HepG2 (cell line): ENCODE data around the gene SYAP1. TPM values are rescaled to one million over a fixed set of nuclear protein-coding genes. Genes with fewer than 3 reads are reported as not detected.

ENCODE experiments used
- ATAC-seq: fragments of 200-7000 bp; cut with Tn5 transposase; 3 replicates; pipeline ENCODE4 v1.9.1; 2020; ENCODE audit warnings: mild to moderate bottlenecking, moderate library complexity
- BruUV-seq: library from RNA; stranded (reverse); fragments of 400-500 nt; replicated peaks from 2 replicates; lab custom pipeline; 2021; lab: Mats Ljungman, UMichigan
- CTCF ChIA-PET: fragments of 300-600 bp; formaldehyde crosslinking; extraction: SDS; loops from one replicate; lab custom pipeline; 2021; ENCODE audit warnings: low total read pairs, inconsistent platforms, low intra/inter-chr PET ratio; lab: Yijun Ruan, JAX
- POLR2A ChIA-PET: fragments of 350-600 bp; sonication (Branson Sonifier 250); formaldehyde crosslinking; loops from one replicate; lab custom pipeline; 2020; ENCODE audit warnings: antibody characterized with exemption, inconsistent platforms; lab: Yijun Ruan, JAX
- DNase-seq: peaks from one replicate; pipeline ENCODE4 v3.0.0-alpha.2; 2015; ENCODE audit warnings: low spot score
- FAIRE-seq: peaks from 3 replicates; lab custom pipeline; 2011; peaks lifted over from hg19 to GRCh38; lab: Jason Lieb, UNC
- H2AFZ ChIP-seq: one replicate; pipeline ENCODE4 v1.6.1; 2011; ENCODE audit warnings: low read length, inconsistent platforms
- H3K27ac ChIP-seq: fragments of 300-600 bp; 3 replicates; pipeline ENCODE4 v1.8.0; 2011; ENCODE audit warnings: mixed run types, mild to moderate bottlenecking, mixed read lengths, low read length, inconsistent platforms; ENCODE audit not compliant: insufficient read depth; ENCODE audit errors: extremely low read length
- H3K27me3 ChIP-seq, 2 experiments: fragments of 200-600 bp in 1 of 2; 2 replicates in 1 of 2; 3 replicates in 1 of 2; pipeline versions ENCODE4 v1.6.0 to v1.8.0; 2011; ENCODE audit warnings: low read length in 2 of 2, mild to moderate bottlenecking in 2 of 2, moderate library complexity in 2 of 2, inconsistent platforms in 1 of 2; ENCODE audit not compliant: insufficient read depth in 2 of 2, control insufficient read depth in 1 of 2
- H3K36me3 ChIP-seq, 2 experiments: fragments of 200-600 bp in 1 of 2; replicated peaks in 1 of 2; 2 replicates in 1 of 2; 3 replicates in 1 of 2; pipeline versions ENCODE4 v1.5.1 to v1.8.0; 2011; ENCODE audit warnings: low read length in 2 of 2, inconsistent platforms in 1 of 2; ENCODE audit not compliant: insufficient read depth in 2 of 2, control insufficient read depth in 1 of 2
- H3K4me1 ChIP-seq: 2 replicates; pipeline ENCODE4 v1.5.1; 2012; ENCODE audit warnings: low read length, inconsistent platforms; ENCODE audit not compliant: insufficient read depth
- H3K4me2 ChIP-seq: 2 replicates; pipeline ENCODE4 v1.6.0; 2011; ENCODE audit warnings: low read depth, low read length, inconsistent platforms
- H3K4me3 ChIP-seq, 3 experiments: fragments of 200-600 bp in 1 of 3; sonication (generic), shearing (Covaris generic) in 1 of 3; replicated peaks in 1 of 3; 2 replicates each; pipeline ENCODE4 v1.5.1; 2011 to 2016; ENCODE audit warnings: low read length in 3 of 3, inconsistent platforms in 2 of 3, low read depth in 2 of 3, mild to moderate bottlenecking in 2 of 3, control low read depth in 1 of 3, mixed read lengths in 1 of 3; ENCODE audit not compliant: insufficient read depth in 1 of 3
- H3K79me2 ChIP-seq: one replicate; pipeline ENCODE4 v1.6.1; 2011; ENCODE audit warnings: low read length, inconsistent platforms; ENCODE audit not compliant: insufficient read depth
- H3K9ac ChIP-seq: 2 replicates; pipeline ENCODE4 v1.6.0; 2011; ENCODE audit warnings: mild to moderate bottlenecking, low read depth, low read length, inconsistent platforms; ENCODE audit not compliant: insufficient read depth
- H3K9me3 ChIP-seq: 2 replicates; pipeline ENCODE4 v1.5.1; 2012; ENCODE audit warnings: mild to moderate bottlenecking, low read length
- H4K20me1 ChIP-seq: 2 replicates; pipeline ENCODE4 v1.6.0; 2011; ENCODE audit warnings: inconsistent platforms, mild to moderate bottlenecking, low read length, moderate library complexity; ENCODE audit not compliant: insufficient read depth
- ARNT2 ChIP-seq: sonication (generic); formaldehyde crosslinking; IDR thresholded peaks from 2 replicates; pipeline ENCODE4 v1.8.0; 2022; ENCODE audit warnings: mild to moderate bottlenecking, low read depth, missing genetic modification reagents, moderate library complexity
- CHCHD3 ChIP-seq: sonication (generic); formaldehyde crosslinking; IDR thresholded peaks from 2 replicates; pipeline ENCODE4 v1.8.0; 2022; ENCODE audit warnings: mild to moderate bottlenecking, missing genetic modification reagents, moderate library complexity
- GTF3A ChIP-seq: sonication (generic); formaldehyde crosslinking; conservative IDR thresholded peaks from 2 replicates; pipeline ENCODE4 v1.4.0; 2020; ENCODE audit warnings: mild to moderate bottlenecking, missing genetic modification reagents
- MBD4 ChIP-seq: IDR thresholded peaks from 2 replicates; pipeline ENCODE4 v1.6.1; 2012; ENCODE audit warnings: low read length, inconsistent platforms, borderline replicate concordance
- TRIM22 ChIP-seq: fragments of 450-650 bp; IDR thresholded peaks from 2 replicates; pipeline ENCODE4 v1.6.1; 2017
- ZNF556 ChIP-seq: sonication (generic); formaldehyde crosslinking; IDR thresholded peaks from 2 replicates; pipeline ENCODE4 v1.4.0; 2020; ENCODE audit warnings: mild to moderate bottlenecking, missing genetic modification reagents, borderline replicate concordance
- ZNF589 ChIP-seq: sonication (generic); formaldehyde crosslinking; conservative IDR thresholded peaks from 2 replicates; pipeline ENCODE4 v1.8.0; 2022; ENCODE audit warnings: mild to moderate bottlenecking, moderate library complexity, missing genetic modification reagents
- ZNF775 ChIP-seq: sonication (generic); formaldehyde crosslinking; IDR thresholded peaks from 2 replicates; pipeline ENCODE4 v1.4.0; 2020; ENCODE audit warnings: missing genetic modification reagents, mild to moderate bottlenecking, moderate library complexity, borderline replicate concordance
- ZSCAN20 ChIP-seq: sonication (generic); formaldehyde crosslinking; IDR thresholded peaks from 2 replicates; pipeline ENCODE4 v1.4.0; 2020; ENCODE audit warnings: missing genetic modification reagents, mild to moderate bottlenecking, borderline replicate concordance
- WGBS: methylation state at CpG from one replicate; pipeline ENCODE4 v1.1.6; 2017; ENCODE audit warnings: low lambda C conversion rate; 5-methylcytosine and 5-hydroxymethylcytosine counted together
- in situ Hi-C: cut with HindIII; loops from 2 replicates; pipeline ENCODE4 v1.10.0; 2017; ENCODE audit warnings: low pct_unique_long_range_greater_than_20kb; ENCODE audit not compliant: extremely low pct_ligation_motif_present
- intact Hi-C: fragments of 100-400 bp; cut with micrococcal nuclease; formaldehyde crosslinking; loops from one replicate; pipeline ENCODE4 v1.10.0; 2022; ENCODE audit not compliant: unreplicated experiment
- polyA plus RNA-seq, 8 experiments: library from polyadenylated mRNA; depleted of rRNA in 3 of 8; stranded (reverse) in 7 of 8; unstranded in 1 of 8; fragments of >200 nt; fragmentation: Illumina TruSeq in 4 of 8; extraction: Trizol in 4 of 8; gene quantifications; 2 replicates each; pipeline versions ENCODE4 v1.2.1 to v1.2.3, GENCODE V29; 2011 to 2016; ENCODE audit warnings: low read depth in 4 of 8, missing spikeins in 1 of 8, mixed read lengths in 1 of 8; ENCODE audit not compliant: insufficient read depth in 1 of 8
- total RNA-seq, 5 experiments: library from RNA; depleted of rRNA; stranded (reverse); fragments of >200 nt; fragmentation: Illumina TruSeq; extraction: Trizol; gene quantifications; 2 replicates each; pipeline ENCODE4 v1.2.3, GENCODE V29; 2016; ENCODE audit warnings: low read depth in 1 of 5
- TF ChIP-seq, protein P1 (sequence below): sonication (generic); formaldehyde crosslinking; IDR thresholded peaks from 2 replicates; pipeline ENCODE4 v1.8.1; 2023; ENCODE audit warnings: mild to moderate bottlenecking, missing genetic modification reagents

SYAP1 gene
- total and polyA plus RNA-seq, 2 of the 13 experiments (the other 11 are each of a cell fraction or from before 2014, with no cell fraction given), result 4.9 to 18.5 TPM

GRCh38 chrX:16754019-16754418 is 34.6 kb downstream of the SYAP1 start:
- BruUV-seq, result no TSS peak
- H2AFZ ChIP-seq, result no peak overlapping the region
- TF ChIP-seq, protein P1, sequence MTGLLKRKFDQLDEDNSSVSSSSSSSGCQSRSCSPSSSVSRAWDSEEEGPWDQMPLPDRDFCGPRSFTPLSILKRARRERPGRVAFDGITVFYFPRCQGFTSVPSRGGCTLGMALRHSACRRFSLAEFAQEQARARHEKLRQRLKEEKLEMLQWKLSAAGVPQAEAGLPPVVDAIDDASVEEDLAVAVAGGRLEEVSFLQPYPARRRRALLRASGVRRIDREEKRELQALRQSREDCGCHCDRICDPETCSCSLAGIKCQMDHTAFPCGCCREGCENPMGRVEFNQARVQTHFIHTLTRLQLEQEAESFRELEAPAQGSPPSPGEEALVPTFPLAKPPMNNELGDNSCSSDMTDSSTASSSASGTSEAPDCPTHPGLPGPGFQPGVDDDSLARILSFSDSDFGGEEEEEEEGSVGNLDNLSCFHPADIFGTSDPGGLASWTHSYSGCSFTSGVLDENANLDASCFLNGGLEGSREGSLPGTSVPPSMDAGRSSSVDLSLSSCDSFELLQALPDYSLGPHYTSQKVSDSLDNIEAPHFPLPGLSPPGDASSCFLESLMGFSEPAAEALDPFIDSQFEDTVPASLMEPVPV (CRISPR knock-in tag), result no peak
- TF ChIP-seq ARNT2, result no peak
- no peak for TF ChIP-seq ZNF556 (CRISPR knock-in tag)
- no peak for TF ChIP-seq MBD4
- no peak for TF ChIP-seq TRIM22
- no peak for TF ChIP-seq ZNF775 (CRISPR knock-in tag)
- no peak for TF ChIP-seq GTF3A (CRISPR knock-in tag)
- TF ChIP-seq ZSCAN20 (CRISPR knock-in tag), result no peak
- no peak for TF ChIP-seq ZNF589 (CRISPR knock-in tag)
- TF ChIP-seq CHCHD3 (CRISPR knock-in tag), result no peak
- ATAC-seq, result no peak
- H3K4me3 ChIP-seq, result no peak overlapping the region
- no peak overlapping the region for H3K4me2 ChIP-seq
- H3K27me3 ChIP-seq, result no peaks in the 10 kb centered on the region
- FAIRE-seq, result no peak
- 100% methylated on average over 2 of the region's 2 CpGs for WGBS
- H3K79me2 ChIP-seq, result no peaks in the 10 kb centered on the region
- intact Hi-C loops (no loop called here), in situ Hi-C loops (no loop called here)
- no peaks in the 10 kb centered on the region for H4K20me1 ChIP-seq
- no peak overlapping the region for H3K9ac ChIP-seq
- no peak overlapping the region for H3K27ac ChIP-seq
- ChIA-PET CTCF (no interaction called here), POLR2A (no interaction called here)
- peaks cover 2 to 23% of the 10 kb centered on the region in 2 experiments; a peak in 3 of 5 replicates for H3K36me3 ChIP-seq
- H3K9me3 ChIP-seq, result no peaks in the 10 kb centered on the region
- H3K4me1 ChIP-seq, result no peaks in the 10 kb centered on the region
- no peak for DNase-seq
